Mucosa of descending colon (tissue), 3 donors: Measurements from ENCODE around the gene SLC13A2. TPM values are rescaled to one million over a fixed set of nuclear protein-coding genes. Genes with fewer than 3 reads are reported as not detected.
A peak's percentile ranks its signal among the peaks of the same experiment; 100 is the strongest.

Experiments
- ATAC-seq: fragments of 200-7000 bp; cut with Tn5 transposase; one replicate; pipeline ENCODE4 v1.9.1; 2020; ENCODE audit warnings: mild to moderate bottlenecking, moderate library complexity
- DNase-seq, 3 donors: peaks; one replicate each; pipeline ENCODE4 v3.0.0-alpha.2; 2020
- H3K36me3 ChIP-seq: fragments of 200-600 bp; one replicate; pipeline ENCODE4 v1.8.0; 2021; ENCODE audit warnings: low read depth, mild to moderate bottlenecking
- H3K4me1 ChIP-seq: fragments of 200-600 bp; one replicate; pipeline ENCODE4 v1.8.0; 2021; ENCODE audit warnings: low read depth, mild to moderate bottlenecking
- H3K4me3 ChIP-seq: fragments of 200-600 bp; one replicate; pipeline ENCODE4 v1.8.0; 2021; ENCODE audit warnings: mild to moderate bottlenecking
- H3K9me3 ChIP-seq: fragments of 200-600 bp; one replicate; pipeline ENCODE4 v1.8.0; 2021; ENCODE audit warnings: mild to moderate bottlenecking
- intact Hi-C, 2 donors: fragments of 100-400 bp; cut with DNase I in 1 of 2; cut with micrococcal nuclease in 1 of 2; formaldehyde crosslinking; loops; one replicate each; pipeline versions ENCODE4 v1.11.0 to v1.11.1; 2022; cut with DNase I, micrococcal nuclease
- total RNA-seq, 3 donors: library from RNA; stranded (reverse); fragmentation: NEBNext Ultra II Directional in 2 of 3; extraction: Animal tissue kit (Norgen Biotek cat#: 25700) in 2 of 3; gene quantifications; one replicate each; pipeline versions ENCODE4 v1.2.1 to v1.2.4, GENCODE V29; 2021 to 2023
- TF ChIP-seq, protein P1 (sequence below): fragments of 200-600 bp; IDR thresholded peaks from one replicate; pipeline ENCODE4 v1.8.0; 2022; ENCODE audit warnings: antibody characterized with exemption, mild to moderate bottlenecking
- donor health status: DM: no; HTN: no; CAD: no; lungs with moderate emphysema.
- donor health status: DM: no; HTN: no; CAD: no.
- donor health status: DM: no; HTN: yes; CAD: no.

Gene SLC13A2
- total RNA-seq, 3 donors from 2014 or later: 14.9 to 87.0 (median 17.1) TPM

- intact Hi-C loops: no loop called here
- peak in 1 of 3 donors; percentile 57 for DNase-seq
- TF ChIP-seq, protein P1, sequence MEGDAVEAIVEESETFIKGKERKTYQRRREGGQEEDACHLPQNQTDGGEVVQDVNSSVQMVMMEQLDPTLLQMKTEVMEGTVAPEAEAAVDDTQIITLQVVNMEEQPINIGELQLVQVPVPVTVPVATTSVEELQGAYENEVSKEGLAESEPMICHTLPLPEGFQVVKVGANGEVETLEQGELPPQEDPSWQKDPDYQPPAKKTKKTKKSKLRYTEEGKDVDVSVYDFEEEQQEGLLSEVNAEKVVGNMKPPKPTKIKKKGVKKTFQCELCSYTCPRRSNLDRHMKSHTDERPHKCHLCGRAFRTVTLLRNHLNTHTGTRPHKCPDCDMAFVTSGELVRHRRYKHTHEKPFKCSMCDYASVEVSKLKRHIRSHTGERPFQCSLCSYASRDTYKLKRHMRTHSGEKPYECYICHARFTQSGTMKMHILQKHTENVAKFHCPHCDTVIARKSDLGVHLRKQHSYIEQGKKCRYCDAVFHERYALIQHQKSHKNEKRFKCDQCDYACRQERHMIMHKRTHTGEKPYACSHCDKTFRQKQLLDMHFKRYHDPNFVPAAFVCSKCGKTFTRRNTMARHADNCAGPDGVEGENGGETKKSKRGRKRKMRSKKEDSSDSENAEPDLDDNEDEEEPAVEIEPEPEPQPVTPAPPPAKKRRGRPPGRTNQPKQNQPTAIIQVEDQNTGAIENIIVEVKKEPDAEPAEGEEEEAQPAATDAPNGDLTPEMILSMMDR: no peak
- Histone ChIP-seq H3K4me1 (peaks cover 23% of the 10 kb centered on the region), H3K36me3 (no peaks in the 10 kb centered on the region), H3K9me3 (no peaks in the 10 kb centered on the region), H3K4me3 (no peak overlapping the region)
- ATAC-seq: no peak
Measured at GRCh38 chr17:28526381-28526780, 52.9 kb downstream of the SLC13A2 start.

DNA sequence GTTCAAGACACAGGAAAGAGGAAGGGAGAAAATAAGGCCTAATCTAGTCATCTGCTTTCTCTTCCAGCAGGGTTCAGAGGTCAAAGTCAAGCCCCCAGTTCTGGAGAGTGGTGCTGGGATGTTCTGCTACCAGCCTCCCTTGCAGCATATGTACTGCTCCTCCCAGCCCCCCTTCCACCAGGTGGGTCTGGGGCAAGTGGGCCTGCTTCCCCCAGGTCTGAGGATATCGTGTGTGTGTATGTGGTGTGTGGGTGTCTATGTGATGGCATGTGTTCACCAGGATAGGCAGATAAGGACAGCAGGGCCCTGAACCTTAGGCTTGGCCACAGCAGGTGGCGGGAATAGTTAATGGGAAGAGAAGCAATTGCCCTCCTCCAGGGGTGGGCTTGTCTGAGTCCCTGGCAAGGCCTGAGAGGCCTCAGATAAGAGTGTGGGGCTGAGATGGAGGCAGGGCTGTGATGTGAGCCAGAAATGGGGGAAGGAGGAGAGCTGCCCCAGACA lies 53.8 kb downstream of the SLC13A2 start:
- no peaks in the 10 kb centered on the region for H3K36me3 ChIP-seq
- ATAC-seq (no peak), DNase-seq (peak in 1 of 3 donors; percentile 25)
- H3K9me3 ChIP-seq: no peaks in the 10 kb centered on the region
- TF ChIP-seq, protein P1: no peak
- H3K4me3 ChIP-seq: no peak overlapping the region
- intact Hi-C loops: no loop called here
- peaks cover 23% of the 10 kb centered on the region for H3K4me1 ChIP-seq

- Histone ChIP-seq H3K36me3 (no peaks in the 10 kb centered on the region), H3K9me3 (no peaks in the 10 kb centered on the region), H3K4me3 (no peak overlapping the region), H3K4me1 (peaks cover 29% of the 10 kb centered on the region)
- intact Hi-C loops: no loop called here
- DNase-seq (peak; percentile 72 to 75 (median 72)), ATAC-seq (peak; percentile 57)
- TF ChIP-seq, protein P1: no peak
Measured at GRCh38 chr17:28527859-28528258, 54.4 kb downstream of the SLC13A2 start.

GRCh38 chr17:28528327-28529012 lies 55.0 kb downstream of the SLC13A2 start:
- intact Hi-C loops: no loop called here
- peak; percentile 80 for ATAC-seq

DNA sequence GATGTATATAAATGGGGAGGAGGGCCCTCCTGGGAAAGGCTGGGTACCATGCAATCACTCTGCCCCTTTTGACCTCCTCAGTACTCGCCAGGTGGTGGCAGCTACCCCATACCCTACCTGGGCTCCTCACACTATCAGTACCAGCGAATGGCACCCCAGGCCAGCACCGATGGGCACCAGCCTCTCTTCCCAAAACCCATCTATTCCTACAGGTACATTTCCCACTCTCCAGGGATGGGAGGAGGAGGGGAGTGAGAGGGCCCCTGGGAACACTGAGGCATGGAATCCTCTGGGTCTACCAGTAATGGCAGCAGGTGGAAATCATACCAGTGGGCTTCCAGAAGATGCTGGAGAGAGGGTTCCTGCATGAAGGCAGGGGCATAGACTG lies 55.6 kb downstream of the SLC13A2 start:
- H3K4me3 ChIP-seq: no peak overlapping the region
- H3K36me3 ChIP-seq: no peaks in the 10 kb centered on the region
- no peaks in the 10 kb centered on the region for H3K9me3 ChIP-seq
- intact Hi-C loops: no loop called here
- TF ChIP-seq, protein P1: no peak
- no peak for ATAC-seq
- peaks cover 32% of the 10 kb centered on the region for H3K4me1 ChIP-seq
- peak in 1 of 3 donors; percentile 25 for DNase-seq

More at GRCh38 chr17:28528327-28529012, 55.0 kb downstream of the SLC13A2 start:
- DNase-seq: peak; percentile 59 to 70 (median 68)
- H3K36me3 ChIP-seq: no peaks in the 10 kb centered on the region
- H3K9me3 ChIP-seq: no peaks in the 10 kb centered on the region
- H3K4me3 ChIP-seq: no peak overlapping the region
- peaks cover 32% of the 10 kb centered on the region for H3K4me1 ChIP-seq
- TF ChIP-seq, protein P1: no peak
